ENCODE data around the gene DUSP5. TPM values are rescaled to one million over a fixed set of nuclear protein-coding genes. Genes with fewer than 3 reads are reported as not detected.
A peak's percentile ranks its signal among the peaks of the same experiment; 100 is the strongest.
"Not testable (repeated sequence)": the region's sequence is repeated elsewhere in the genome, so short reads cannot be mapped to it uniquely, and the experiment has no call there.

DUSP5 gene
- total RNA-seq, 2 experiments from 2014 or later, result 64.3 to 66.2 TPM

DNA sequence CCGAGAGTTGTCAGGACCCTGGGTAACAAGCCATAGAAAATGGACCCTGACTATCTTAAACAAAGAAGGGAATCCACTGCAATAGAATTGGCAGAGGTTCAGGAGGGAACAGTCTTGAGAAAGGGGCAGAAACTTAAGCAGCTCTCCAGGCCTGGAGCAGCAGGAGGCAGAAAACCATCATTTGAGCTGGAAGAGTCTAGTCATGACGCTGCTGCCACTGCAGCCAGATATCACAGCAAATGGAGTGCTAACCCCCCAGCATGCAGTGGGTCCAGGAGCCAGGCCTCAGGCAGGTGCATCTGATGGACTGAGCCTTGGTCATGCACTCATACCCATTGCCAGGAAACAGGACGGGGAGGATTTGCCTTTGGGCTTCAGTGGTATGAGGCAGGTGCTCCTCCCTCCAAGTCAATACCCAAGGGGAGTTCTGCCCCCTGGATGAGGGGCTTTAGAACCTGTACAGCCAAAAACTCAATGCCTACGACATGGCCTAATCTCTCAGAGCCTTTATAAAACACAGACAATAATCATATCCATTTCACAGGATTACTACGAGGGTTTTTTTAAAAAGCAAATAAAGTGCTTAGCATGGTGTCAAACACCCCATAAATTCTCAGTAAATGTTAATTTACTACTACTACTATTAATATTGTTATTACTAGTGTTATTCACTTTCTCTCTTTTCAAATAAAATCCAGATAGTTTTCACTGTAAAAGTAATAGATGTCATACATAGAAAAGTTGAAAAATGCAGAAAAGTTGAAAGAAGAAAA lies 30.7 kb downstream of the DUSP5 start:
- no peak overlapping the region for H3K4me3 ChIP-seq (ENCODE audit: low read length)
- no peak for ATAC-seq (ENCODE audit: poor library complexity)
- H3K4me1 ChIP-seq (ENCODE audit: insufficient read depth, low read length), result peaks cover 24% of the 10 kb centered on the region
- H3K9me3 Mint-ChIP-seq, result no peaks in the 10 kb centered on the region
- H3K36me3 Mint-ChIP-seq (ENCODE audit: low read depth), result no peaks in the 10 kb centered on the region
- DNase-seq, result no peak
- peak overlapping the region; percentile 36 for H3K4me3 Mint-ChIP-seq
- no peaks in the 10 kb centered on the region for H3K27me3 ChIP-seq (ENCODE audit: control insufficient read depth in 1 of 2, insufficient read depth in 2 of 2, low read length in 2 of 2)
- CTCF ChIA-PET, result no interaction called here
- TF ChIP-seq, protein P1, sequence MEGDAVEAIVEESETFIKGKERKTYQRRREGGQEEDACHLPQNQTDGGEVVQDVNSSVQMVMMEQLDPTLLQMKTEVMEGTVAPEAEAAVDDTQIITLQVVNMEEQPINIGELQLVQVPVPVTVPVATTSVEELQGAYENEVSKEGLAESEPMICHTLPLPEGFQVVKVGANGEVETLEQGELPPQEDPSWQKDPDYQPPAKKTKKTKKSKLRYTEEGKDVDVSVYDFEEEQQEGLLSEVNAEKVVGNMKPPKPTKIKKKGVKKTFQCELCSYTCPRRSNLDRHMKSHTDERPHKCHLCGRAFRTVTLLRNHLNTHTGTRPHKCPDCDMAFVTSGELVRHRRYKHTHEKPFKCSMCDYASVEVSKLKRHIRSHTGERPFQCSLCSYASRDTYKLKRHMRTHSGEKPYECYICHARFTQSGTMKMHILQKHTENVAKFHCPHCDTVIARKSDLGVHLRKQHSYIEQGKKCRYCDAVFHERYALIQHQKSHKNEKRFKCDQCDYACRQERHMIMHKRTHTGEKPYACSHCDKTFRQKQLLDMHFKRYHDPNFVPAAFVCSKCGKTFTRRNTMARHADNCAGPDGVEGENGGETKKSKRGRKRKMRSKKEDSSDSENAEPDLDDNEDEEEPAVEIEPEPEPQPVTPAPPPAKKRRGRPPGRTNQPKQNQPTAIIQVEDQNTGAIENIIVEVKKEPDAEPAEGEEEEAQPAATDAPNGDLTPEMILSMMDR (IDR thresholded peaks at IDR 0.05), result no peak
- no peaks in the 10 kb centered on the region for H3K36me3 ChIP-seq (ENCODE audit: insufficient read depth, low read length)
- H3K27ac ChIP-seq (ENCODE audit: low read depth in 1 of 2, low read length in 2 of 2), result no peak overlapping the region
- H3K9me3 ChIP-seq (ENCODE audit: control insufficient read depth in 1 of 2, insufficient read depth in 1 of 2, low read length in 2 of 2), result no peaks in the 10 kb centered on the region
- peaks cover 19% of the 10 kb centered on the region for H3K4me1 Mint-ChIP-seq (ENCODE audit: low read depth)
- POLR2A ChIA-PET, result no interaction called here
- H3K27ac Mint-ChIP-seq, result no peak overlapping the region
- no peaks in the 10 kb centered on the region for H3K27me3 Mint-ChIP-seq
- intact Hi-C loops (cut with DNase I, micrococcal nuclease), result no loop called here

DNA sequence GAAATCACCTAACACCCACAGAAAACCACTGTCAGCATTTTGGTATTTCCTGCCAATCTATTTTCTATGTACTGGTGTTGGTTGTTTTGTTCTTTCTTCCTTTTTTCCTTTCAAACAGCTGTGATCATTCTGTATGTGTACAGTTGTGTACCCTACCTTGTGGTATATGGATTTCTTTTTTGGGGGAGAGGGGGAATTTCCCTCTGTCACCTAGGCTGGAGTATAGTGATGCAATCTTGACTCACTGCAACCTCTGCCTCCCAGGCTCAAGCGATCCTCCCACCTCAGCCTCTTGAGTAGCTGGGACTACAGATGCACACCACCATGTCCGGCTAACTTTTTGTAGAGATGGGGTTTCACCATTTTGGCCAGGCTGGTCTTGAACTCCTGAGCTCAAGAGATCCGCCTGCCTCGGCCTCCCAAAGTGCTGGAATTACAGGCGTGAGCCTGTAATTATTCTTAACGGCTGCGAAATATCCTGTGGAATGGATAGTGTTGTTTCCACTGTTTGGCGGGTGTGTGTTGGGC lies 31.4 kb downstream of the DUSP5 start:
- H3K27ac ChIP-seq (ENCODE audit: low read depth in 1 of 2, low read length in 2 of 2); intact Hi-C loops (cut with DNase I, micrococcal nuclease); CTCF ChIA-PET; H3K36me3 Mint-ChIP-seq (ENCODE audit: low read depth); H3K9me3 Mint-ChIP-seq; H3K4me3 ChIP-seq (ENCODE audit: low read length); H3K27me3 Mint-ChIP-seq; H3K27ac Mint-ChIP-seq; H3K9me3 ChIP-seq (ENCODE audit: control insufficient read depth in 1 of 2, insufficient read depth in 1 of 2, low read length in 2 of 2); H3K27me3 ChIP-seq (ENCODE audit: control insufficient read depth in 1 of 2, insufficient read depth in 2 of 2, low read length in 2 of 2); POLR2A ChIA-PET; H3K36me3 ChIP-seq (ENCODE audit: insufficient read depth, low read length): not testable (repeated sequence)
- DNase-seq (peak in 3 of 14 experiments; percentile 46 to 65 (median 51)), ATAC-seq (ENCODE audit: poor library complexity) (peak; percentile 48)
- peak overlapping the region; percentile 36 for H3K4me3 Mint-ChIP-seq
- H3K4me1 ChIP-seq (ENCODE audit: insufficient read depth, low read length), result peaks cover 24% of the 10 kb centered on the region
- H3K4me1 Mint-ChIP-seq (ENCODE audit: low read depth), result peaks cover 19% of the 10 kb centered on the region

DNA sequence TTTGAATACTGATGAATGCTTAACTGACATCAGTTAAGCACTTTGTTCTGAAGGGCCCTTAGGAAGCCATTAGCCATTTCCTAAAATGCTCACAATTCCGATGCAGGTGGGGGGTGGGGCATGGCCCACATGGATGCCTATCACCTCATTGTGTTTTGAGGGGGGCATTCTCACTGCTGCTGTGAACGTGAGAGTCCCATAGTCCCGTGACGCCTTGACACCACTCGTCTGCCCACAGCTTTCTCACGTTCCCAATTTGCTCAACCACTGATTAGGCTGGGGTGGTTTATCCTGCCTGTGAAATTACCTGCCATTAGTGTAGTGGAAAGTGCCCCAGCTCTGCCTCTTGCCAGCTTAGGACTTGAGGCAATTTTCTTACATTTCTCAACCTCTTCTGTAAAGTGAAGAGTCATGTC lies 31.9 kb downstream of the DUSP5 start:
- intact Hi-C loops (cut with DNase I, micrococcal nuclease), result no loop called here
- peaks cover 24% of the 10 kb centered on the region for H3K4me1 ChIP-seq (ENCODE audit: insufficient read depth, low read length)
- Mint-ChIP-seq H3K36me3 (ENCODE audit: low read depth) (no peaks in the 10 kb centered on the region), H3K4me1 (ENCODE audit: low read depth) (peaks cover 21% of the 10 kb centered on the region), H3K4me3 (peak overlapping the region; percentile 4), H3K9me3 (no peaks in the 10 kb centered on the region), H3K27me3 (no peaks in the 10 kb centered on the region), H3K27ac (no peak overlapping the region)
- DNase-seq, result peak in 4 of 14 experiments; percentile 7 to 74 (median 56)
- no peaks in the 10 kb centered on the region for H3K9me3 ChIP-seq (ENCODE audit: control insufficient read depth in 1 of 2, insufficient read depth in 1 of 2, low read length in 2 of 2)
- H3K27ac ChIP-seq (ENCODE audit: low read depth in 1 of 2, low read length in 2 of 2), result no peak overlapping the region
- ChIA-PET POLR2A (no interaction called here), CTCF (no interaction called here)
- TF ChIP-seq, protein P1 (IDR thresholded peaks at IDR 0.05), result no peak
- peak; percentile 24 for ATAC-seq (ENCODE audit: poor library complexity)
- no peaks in the 10 kb centered on the region for H3K36me3 ChIP-seq (ENCODE audit: insufficient read depth, low read length)
- H3K4me3 ChIP-seq (ENCODE audit: low read length), result no peak overlapping the region
- H3K27me3 ChIP-seq (ENCODE audit: control insufficient read depth in 1 of 2, insufficient read depth in 2 of 2, low read length in 2 of 2), result no peaks in the 10 kb centered on the region
